K562 (cell line): ENCODE measurements around the gene KRTAP4-7. TPM values are rescaled to one million over a fixed set of nuclear protein-coding genes. Genes with fewer than 3 reads are reported as not detected.
"Not testable (repeated sequence)": the region's sequence is repeated elsewhere in the genome, so short reads cannot be mapped to it uniquely, and the experiment has no call there.

Experiments
- ATAC-seq: fragments of 200-7000 bp; cut with Tn5 transposase; 3 replicates; pipeline ENCODE4 v1.9.1; 2020; ENCODE audit warnings: moderate library complexity
- BruUV-seq: library from RNA; stranded (reverse); fragments of 400-500 nt; replicated peaks from 2 replicates; lab custom pipeline; 2021; lab: Mats Ljungman, UMichigan
- CTCF ChIA-PET: fragments of 300-600 bp; formaldehyde crosslinking; extraction: SDS; loops from one replicate; lab custom pipeline; 2021; ENCODE audit warnings: low intra/inter-chr PET ratio; lab: Yijun Ruan, JAX
- POLR2A ChIA-PET: fragments of 300-600, 350-650 bp; sonication (Branson Sonifier 250); formaldehyde crosslinking; extraction: SDS; loops from one replicate; lab custom pipeline; 2021; ENCODE audit warnings: antibody characterized with exemption, inconsistent platforms; lab: Yijun Ruan, JAX
- DNase-seq, 4 experiments: peaks; one replicate each; pipeline versions ENCODE4 v3.0.0 to v3.0.0-alpha.2; 2011 to 2018; ENCODE audit warnings: low spot score in 3 of 4, mixed read lengths in 3 of 4; ENCODE audit errors: extremely low read depth in 1 of 4
- FAIRE-seq: peaks from 2 replicates; lab custom pipeline; 2011; peaks lifted over from hg19 to GRCh38; lab: Jason Lieb, UNC
- H2AFZ ChIP-seq: 2 replicates; pipeline ENCODE4 v1.6.0; 2011; ENCODE audit warnings: low read depth, low read length, control low read depth, inconsistent platforms
- H3K27ac ChIP-seq: fragments of 200-600 bp; 3 replicates; pipeline ENCODE4 v1.8.0; 2011; ENCODE audit warnings: low read depth, mild to moderate bottlenecking, control low read depth, inconsistent platforms, low read length, moderate library complexity, mixed read lengths; ENCODE audit errors: extremely low read depth
- H3K27me3 ChIP-seq, 2 experiments: fragments of 300-600 bp in 1 of 2; 2 replicates in 1 of 2; 3 replicates in 1 of 2; pipeline versions ENCODE4 v1.6.0 to v1.8.0; 2011; ENCODE audit warnings: inconsistent platforms in 2 of 2, low read length in 2 of 2, mild to moderate bottlenecking in 1 of 2, mixed read lengths in 1 of 2, moderate library complexity in 1 of 2; ENCODE audit not compliant: control insufficient read depth in 2 of 2, insufficient read depth in 2 of 2
- H3K36me3 ChIP-seq: fragments of 300-600 bp; 3 replicates; pipeline ENCODE4 v1.8.0; 2011; ENCODE audit warnings: mild to moderate bottlenecking, low read length, inconsistent platforms; ENCODE audit not compliant: control insufficient read depth, insufficient read depth
- H3K4me1 ChIP-seq, 2 experiments: fragments of 200-600 bp in 1 of 2; replicated peaks in 1 of 2; 2 replicates in 1 of 2; 3 replicates in 1 of 2; pipeline versions ENCODE4 v1.5.1 to v1.8.0; 2011; ENCODE audit warnings: inconsistent platforms in 2 of 2, low read length in 2 of 2, mild to moderate bottlenecking in 1 of 2, mixed read lengths in 1 of 2, moderate library complexity in 1 of 2; ENCODE audit not compliant: control insufficient read depth in 2 of 2, insufficient read depth in 2 of 2
- H3K4me2 ChIP-seq: 2 replicates; pipeline ENCODE4 v1.6.1; 2011; ENCODE audit warnings: low read length, control low read depth, inconsistent platforms, mixed read lengths; ENCODE audit not compliant: insufficient read depth
- H3K4me3 ChIP-seq: fragments of 200-600 bp; sonication (generic), shearing (Covaris generic); 2 replicates; pipeline ENCODE4 v1.5.1; 2016; ENCODE audit warnings: control low read depth, inconsistent platforms
- H3K79me2 ChIP-seq: fragments of 200-600 bp; 3 replicates; pipeline ENCODE4 v1.8.0; 2011; ENCODE audit warnings: low read length, inconsistent platforms; ENCODE audit not compliant: control insufficient read depth, insufficient read depth
- H3K9ac ChIP-seq, 2 experiments: 2 replicates each; pipeline versions ENCODE4 v1.6.0 to v1.6.1; 2011; ENCODE audit warnings: low read depth in 2 of 2, low read length in 2 of 2, control low read depth in 1 of 2, inconsistent platforms in 1 of 2, mild to moderate bottlenecking in 1 of 2, mixed read lengths in 1 of 2; ENCODE audit not compliant: insufficient read depth in 1 of 2
- H3K9me1 ChIP-seq: one replicate; pipeline ENCODE4 v1.6.0; 2011; ENCODE audit warnings: inconsistent platforms, mild to moderate bottlenecking, low read length, moderate library complexity; ENCODE audit not compliant: control insufficient read depth, insufficient read depth
- H3K9me3 ChIP-seq: replicated peaks from 2 replicates; pipeline ENCODE4 v1.5.1; 2011; ENCODE audit warnings: low read depth, low read length, inconsistent platforms; ENCODE audit not compliant: control insufficient read depth, insufficient read depth
- H4K20me1 ChIP-seq: replicated peaks from 2 replicates; pipeline ENCODE4 v1.6.1; 2011; ENCODE audit warnings: low read length, inconsistent platforms, mixed read lengths; ENCODE audit not compliant: control insufficient read depth, insufficient read depth
- FIP1L1 ChIP-seq: fragments of 200-400 bp; formaldehyde crosslinking; IDR thresholded peaks from 2 replicates; pipeline ENCODE4 v1.6.1; 2018; ENCODE audit warnings: mild to moderate bottlenecking, low read depth, low read length; ENCODE audit not compliant: poor library complexity, severe bottlenecking
- FOXA1 ChIP-seq: fragments of 450-650 bp; IDR thresholded peaks from 2 replicates; pipeline ENCODE4 v1.6.1; 2016; ENCODE audit warnings: mild to moderate bottlenecking, borderline replicate concordance
- SMAD1 ChIP-seq: fragments of 150-350 bp; IDR thresholded peaks from 2 replicates; pipeline ENCODE4 v1.6.1; 2014; ENCODE audit warnings: low read length, low read depth; ENCODE audit not compliant: partially characterized antibody
- SMC3 ChIP-seq: conservative IDR thresholded peaks from 2 replicates; pipeline ENCODE4 v1.6.1; 2011; ENCODE audit warnings: low read depth, low read length, improper control_type of control experiment; ENCODE audit not compliant: insufficient read depth
- TOE1 ChIP-seq, 2 experiments: fragments of 450-650 bp in 1 of 2; sonication (generic) in 1 of 2; formaldehyde crosslinking in 1 of 2; IDR thresholded peaks; 2 replicates each; pipeline versions ENCODE4 v1.7.1 to v1.8.0; 2016 to 2022; ENCODE audit warnings: borderline replicate concordance in 2 of 2, mild to moderate bottlenecking in 2 of 2, antibody characterized with exemption in 1 of 2, inconsistent platforms in 1 of 2, low read depth in 1 of 2, missing genetic modification reagents in 1 of 2, moderate library complexity in 1 of 2
- TRIM24 ChIP-seq, 2 experiments: fragments of 450-650 bp; IDR thresholded peaks; 2 replicates each; pipeline ENCODE4 v1.6.1; 2016
- ZBTB17 ChIP-seq: fragments of 450-650 bp; formaldehyde crosslinking; IDR thresholded peaks from 2 replicates; pipeline ENCODE4 v1.4.0; 2020; ENCODE audit warnings: mild to moderate bottlenecking
- ZNF551 ChIP-seq: fragments of 250-450 bp; sonication (Bioruptor Pico); IDR thresholded peaks from 2 replicates; pipeline ENCODE4 v1.5.0; 2021; ENCODE audit warnings: mild to moderate bottlenecking, moderate library complexity
- WGBS: fragments of 100-300 bp; shearing (Covaris generic); methylation state at CpG from one replicate; pipeline ENCODE4 v1.1.6; 2016; ENCODE audit warnings: low coverage, mixed read lengths; ENCODE audit not compliant: insufficient coverage; ENCODE audit errors: missing lambda C conversion rate; 5-methylcytosine and 5-hydroxymethylcytosine counted together
- in situ Hi-C: fragments of 300-500 bp; cut with MboI; formaldehyde crosslinking; loops from 4 replicates; pipeline ENCODE4 v1.15.0; 2018; ENCODE audit warnings: inconsistent platforms, mixed read lengths
- intact Hi-C: fragments of 100-400 bp; cut with micrococcal nuclease; formaldehyde crosslinking; loops from 2 replicates; pipeline ENCODE4 v1.14.2; 2022
- polyA plus RNA-seq, 8 experiments: library from polyadenylated mRNA; depleted of rRNA in 4 of 8; stranded (reverse) in 5 of 8; unstranded in 3 of 8; fragments of >200 nt; fragmentation: Nextera tagmentation in 2 of 8; fragmentation: Illumina TruSeq in 1 of 8; extraction: Ambion mirVana in 2 of 8; extraction: Trizol in 1 of 8; gene quantifications; 2 replicates each; pipeline versions ENCODE4 v1.2.1 to v1.2.3, GENCODE V29; 2011 to 2014; ENCODE audit warnings: inconsistent platforms in 1 of 8, missing spikeins in 1 of 8
- total RNA-seq, 7 experiments: library from RNA; depleted of rRNA in 6 of 7; stranded (reverse); fragments of >200 nt in 6 of 7; fragmentation: Illumina TruSeq in 2 of 7; extraction: Trizol in 2 of 7; gene quantifications; 2 replicates each; pipeline versions ENCODE4 v1.2.1 to v1.2.3, GENCODE V29; 2011 to 2021; ENCODE audit warnings: low replicate concordance in 1 of 7

KRTAP4-7 gene
- total and polyA plus RNA-seq, 9 of the 15 experiments (the other 6 are each of a cell fraction or from before 2014, with no cell fraction given), result not detected

DNA sequence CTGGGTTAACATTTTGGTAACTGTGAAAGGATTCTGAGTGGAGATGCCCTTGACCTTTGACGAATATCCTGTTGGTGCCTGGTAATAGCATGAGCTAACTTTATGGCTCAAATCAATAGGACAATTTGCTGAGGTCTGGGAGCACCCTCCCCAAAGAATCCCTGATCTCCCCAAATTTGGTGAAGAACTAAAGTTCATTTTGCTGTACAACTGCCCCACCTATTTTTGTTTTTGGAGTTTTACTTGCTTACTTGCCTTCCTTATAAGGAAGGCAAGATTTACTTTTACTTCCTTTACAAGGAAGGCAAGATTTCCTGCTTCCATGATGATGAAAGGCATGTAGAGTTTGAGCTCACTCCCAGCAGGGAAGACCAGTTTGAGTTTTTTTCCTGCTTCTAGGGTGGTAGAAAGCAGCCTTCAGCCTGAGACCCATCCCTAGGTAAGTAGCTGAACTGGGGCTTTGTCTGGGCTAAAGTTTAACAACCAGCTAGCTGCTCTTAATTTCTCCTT is 24.0 kb downstream of the KRTAP4-7 start:
- intact Hi-C loops (no loop called here), in situ Hi-C loops (no loop called here)
- no peaks in the 10 kb centered on the region for H3K9me1 ChIP-seq
- ATAC-seq, result no peak
- no peak for TF ChIP-seq TOE1 (IDR thresholded peaks at IDR 0.05; ENCODE audit: borderline replicate concordance)
- TF ChIP-seq TOE1 (CRISPR knock-in tag; IDR thresholded peaks at IDR 0.05; ENCODE audit: borderline replicate concordance, low read depth), result no peak
- no peak for TF ChIP-seq ZBTB17 (CRISPR knock-in tag)
- no peak for TF ChIP-seq ZNF551
- no peak for TF ChIP-seq SMAD1
- no peak for TF ChIP-seq FIP1L1
- TF ChIP-seq FOXA1, result no peak
- no peak for TF ChIP-seq TRIM24 (IDR thresholded peaks at IDR 0.05)
- TF ChIP-seq SMC3, result no peak
- no peak overlapping the region for H3K27ac ChIP-seq
- H3K9ac ChIP-seq, result no peak overlapping the region
- H3K79me2 ChIP-seq, result no peaks in the 10 kb centered on the region
- no TSS peak for BruUV-seq
- no peak overlapping the region for H2AFZ ChIP-seq
- H3K4me3 ChIP-seq, result no peak overlapping the region
- ChIA-PET CTCF (no interaction called here), POLR2A (no interaction called here)
- no peaks in the 10 kb centered on the region for H3K9me3 ChIP-seq
- no peaks in the 10 kb centered on the region for H3K4me1 ChIP-seq
- no peaks in the 10 kb centered on the region for H4K20me1 ChIP-seq
- no peaks in the 10 kb centered on the region for H3K27me3 ChIP-seq
- WGBS, result 0% methylated on average over 1 of the region's 1 CpG
- no peaks in the 10 kb centered on the region for H3K36me3 ChIP-seq
- no peak for DNase-seq
- no peak overlapping the region for H3K4me2 ChIP-seq
- FAIRE-seq, result no peak

DNA sequence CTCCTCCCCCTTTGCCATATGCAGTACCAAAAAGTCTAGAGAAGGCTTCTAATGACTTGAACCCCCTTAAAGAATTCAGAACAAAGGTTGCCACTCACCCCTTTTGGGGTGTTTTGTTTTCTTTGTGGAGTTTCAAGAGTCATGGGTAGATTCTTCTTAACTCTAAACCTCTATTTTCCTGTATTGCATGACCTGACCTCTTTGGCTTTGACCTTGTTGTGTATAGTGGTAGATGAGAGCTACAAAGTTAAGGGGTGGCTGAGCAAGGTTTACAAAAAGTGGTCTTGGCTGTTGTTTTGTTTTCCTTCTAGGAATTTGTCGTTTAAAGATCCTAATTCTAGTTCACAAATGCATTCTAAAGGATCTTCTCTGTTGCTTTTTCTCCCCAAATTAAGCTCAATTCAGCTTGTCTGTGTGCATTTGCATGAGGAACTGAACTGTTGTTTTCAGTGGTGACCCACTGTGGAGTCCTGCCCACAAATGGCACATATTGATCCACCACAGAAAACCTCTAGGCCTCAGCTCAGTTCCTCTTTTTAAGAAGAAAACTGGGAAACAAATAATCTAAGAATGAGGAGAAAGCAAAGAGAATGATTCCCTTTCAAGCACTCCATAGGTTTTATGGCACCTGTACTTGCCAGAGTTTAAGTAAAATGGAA is 24.9 kb downstream of the KRTAP4-7 start:
- H3K27ac ChIP-seq, H4K20me1 ChIP-seq, H3K27me3 ChIP-seq, BruUV-seq, H3K79me2 ChIP-seq, FAIRE-seq, POLR2A ChIA-PET, DNase-seq, H3K4me2 ChIP-seq, H3K4me3 ChIP-seq, ATAC-seq, intact Hi-C loops, H3K9me1 ChIP-seq, H3K9ac ChIP-seq, H3K36me3 ChIP-seq, H3K9me3 ChIP-seq, CTCF ChIA-PET, H3K4me1 ChIP-seq, H2AFZ ChIP-seq, in situ Hi-C loops: not testable (repeated sequence)
- WGBS, result 0% methylated on average over 1 of the region's 1 CpG
